ENCODE data around the gene ELP1.

DNA sequence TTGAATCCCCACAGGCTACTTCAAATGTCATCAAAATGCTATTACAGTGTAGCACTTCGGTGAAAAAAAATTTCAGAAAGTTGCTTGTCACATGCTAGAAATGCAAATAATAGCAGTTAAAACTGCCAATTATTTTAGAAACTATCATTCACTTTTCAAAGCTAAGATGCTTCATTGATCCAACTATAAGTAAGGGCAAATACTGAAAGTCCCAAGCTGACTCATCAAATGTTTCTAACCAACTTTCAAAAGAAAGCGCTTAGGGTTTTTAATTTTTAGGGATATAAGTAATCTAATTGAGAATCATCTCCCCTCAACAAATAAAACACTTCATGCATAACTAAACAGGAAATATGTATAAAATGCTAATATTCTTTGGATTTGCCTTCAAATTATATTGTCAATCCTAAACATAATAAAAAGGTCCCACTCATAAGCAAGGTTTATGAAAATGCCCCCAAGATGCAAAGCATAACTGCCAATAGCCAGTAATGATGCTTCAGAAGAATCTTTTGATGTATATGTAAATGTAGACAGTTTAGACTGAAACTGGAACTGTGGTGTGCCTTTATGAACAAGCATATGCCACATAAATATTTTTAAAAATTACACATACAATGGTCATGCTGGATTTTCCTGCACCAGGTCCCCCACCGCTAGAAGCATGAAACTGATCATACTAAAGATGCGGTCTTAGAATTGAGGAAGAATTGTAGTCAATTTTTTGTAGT is 59.7 kb downstream of the ELP1 start:
- TF ChIP-seq POLR2A (IDR thresholded peaks at IDR 0.05): no peak
- TF ChIP-seq CTCF (IDR thresholded peaks at IDR 0.05): no peak
